ENCODE data around the gene PABPN1. TPM values are rescaled to one million over a fixed set of nuclear protein-coding genes. Genes with fewer than 3 reads are reported as not detected.

Gene PABPN1
- total and polyA plus RNA-seq, 9 of the 15 experiments (the other 6 are each of a cell fraction or from before 2014, with no cell fraction given) = 32.6 to 388 (median 178) TPM

GRCh38 chr14:23352506-23353432 is 31.5 kb downstream of the PABPN1 start, which contains the start of gene SLC22A17:
Gene SLC22A17 (minus strand): TSS chr14:23352887.
- peaks cover 0 to 13% of the 10 kb centered on the region in 2 experiments; a peak in 2 of 5 replicates for H3K4me1 ChIP-seq (replicated peaks in 1 of 2; ENCODE audit: control insufficient read depth in 2 of 2, insufficient read depth in 2 of 2, low read length in 2 of 2)
- no peaks in the 10 kb centered on the region for H3K9me3 ChIP-seq (replicated peaks; ENCODE audit: control insufficient read depth, insufficient read depth, low read depth, low read length)
- no peak within 1 kb of the TSS for H3K4me2 ChIP-seq (ENCODE audit: insufficient read depth, low read length)
- no TSS peak for BruUV-seq (replicated peaks)
- intact Hi-C loops (cut with micrococcal nuclease) = no loop called here
- H3K27ac ChIP-seq (ENCODE audit: extremely low read depth, low read depth, low read length) = no peak within 1 kb of the TSS
- peak within 1 kb of the TSS in 1 of 2 experiments; percentile 45; a peak in 1 of 4 replicates for H3K9ac ChIP-seq (ENCODE audit: insufficient read depth in 1 of 2, low read depth in 2 of 2, low read length in 2 of 2)
- no peaks in the 10 kb centered on the region; the same call in 1 of the 2 replicates for H4K20me1 ChIP-seq (replicated peaks; ENCODE audit: control insufficient read depth, insufficient read depth, low read length)
- H3K9me1 ChIP-seq (ENCODE audit: control insufficient read depth, insufficient read depth, low read length) = no peaks in the 10 kb centered on the region
- H3K79me2 ChIP-seq (ENCODE audit: control insufficient read depth, insufficient read depth, low read length) = no peaks in the 10 kb centered on the region
- no peak within 1 kb of the TSS for H3K4me3 ChIP-seq
- no peak for FAIRE-seq
- H2AFZ ChIP-seq (ENCODE audit: low read depth, low read length) = no peak within 1 kb of the TSS
- H3K27me3 ChIP-seq (ENCODE audit: control insufficient read depth in 2 of 2, insufficient read depth in 2 of 2, low read length in 2 of 2) = peaks cover 17 to 46% of the 10 kb centered on the region in 2 experiments
- ChIA-PET CTCF (ENCODE audit: low intra/inter-chr PET ratio) (interaction anchor here (0.7 kb wide), 1 partner anchor 99 kb away, joined by 4 read pairs; no protein-coding TSS in a partner anchor), POLR2A (interaction anchor here (0.6 kb wide), 1 partner anchor 209 kb away, joined by 3 read pairs; no protein-coding TSS in a partner anchor)
- DNase-seq (ENCODE audit: extremely low read depth in 1 of 4, low spot score in 3 of 4) = peak in 2 of 4 experiments; percentile 26 to 32
- peak; percentile 83 for ATAC-seq
- WGBS (ENCODE audit: insufficient coverage, low coverage, missing lambda C conversion rate) = 3% methylated on average over 7 of the region's 42 CpGs
- no peaks in the 10 kb centered on the region for H3K36me3 ChIP-seq (ENCODE audit: control insufficient read depth, insufficient read depth, low read length)
- in situ Hi-C loops (cut with MboI) = no loop called here
- no peak for TF ChIP-seq HNRNPH1 (optimal IDR thresholded peaks at IDR 0.05; ENCODE audit: low read depth, low read length)
- TF ChIP-seq, protein P1, sequence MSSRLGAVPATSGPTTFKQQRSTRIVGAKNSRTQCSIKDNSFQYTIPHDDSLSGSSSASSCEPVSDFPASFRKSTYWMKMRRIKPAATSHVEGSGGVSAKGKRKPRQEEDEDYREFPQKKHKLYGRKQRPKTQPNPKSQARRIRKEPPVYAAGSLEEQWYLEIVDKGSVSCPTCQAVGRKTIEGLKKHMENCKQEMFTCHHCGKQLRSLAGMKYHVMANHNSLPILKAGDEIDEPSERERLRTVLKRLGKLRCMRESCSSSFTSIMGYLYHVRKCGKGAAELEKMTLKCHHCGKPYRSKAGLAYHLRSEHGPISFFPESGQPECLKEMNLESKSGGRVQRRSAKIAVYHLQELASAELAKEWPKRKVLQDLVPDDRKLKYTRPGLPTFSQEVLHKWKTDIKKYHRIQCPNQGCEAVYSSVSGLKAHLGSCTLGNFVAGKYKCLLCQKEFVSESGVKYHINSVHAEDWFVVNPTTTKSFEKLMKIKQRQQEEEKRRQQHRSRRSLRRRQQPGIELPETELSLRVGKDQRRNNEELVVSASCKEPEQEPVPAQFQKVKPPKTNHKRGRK (tag; IDR thresholded peaks at IDR 0.05) = no peak
- TF ChIP-seq, protein P2, sequence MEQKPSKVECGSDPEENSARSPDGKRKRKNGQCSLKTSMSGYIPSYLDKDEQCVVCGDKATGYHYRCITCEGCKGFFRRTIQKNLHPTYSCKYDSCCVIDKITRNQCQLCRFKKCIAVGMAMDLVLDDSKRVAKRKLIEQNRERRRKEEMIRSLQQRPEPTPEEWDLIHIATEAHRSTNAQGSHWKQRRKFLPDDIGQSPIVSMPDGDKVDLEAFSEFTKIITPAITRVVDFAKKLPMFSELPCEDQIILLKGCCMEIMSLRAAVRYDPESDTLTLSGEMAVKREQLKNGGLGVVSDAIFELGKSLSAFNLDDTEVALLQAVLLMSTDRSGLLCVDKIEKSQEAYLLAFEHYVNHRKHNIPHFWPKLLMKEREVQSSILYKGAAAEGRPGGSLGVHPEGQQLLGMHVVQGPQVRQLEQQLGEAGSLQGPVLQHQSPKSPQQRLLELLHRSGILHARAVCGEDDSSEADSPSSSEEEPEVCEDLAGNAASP (IDR thresholded peaks at IDR 0.05) = no peak
- TF ChIP-seq NFE2 (IDR thresholded peaks at IDR 0.05; ENCODE audit: low read depth) = no peak
- TF ChIP-seq NR3C1 (CRISPR knock-in tag; IDR thresholded peaks at IDR 0.05) = no peak
- TF ChIP-seq, protein P3, sequence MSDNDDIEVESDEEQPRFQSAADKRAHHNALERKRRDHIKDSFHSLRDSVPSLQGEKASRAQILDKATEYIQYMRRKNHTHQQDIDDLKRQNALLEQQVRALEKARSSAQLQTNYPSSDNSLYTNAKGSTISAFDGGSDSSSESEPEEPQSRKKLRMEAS (CRISPR knock-in tag; IDR thresholded peaks at IDR 0.05) = no peak
- peak; percentile 27; the same call in 1 of the 2 replicates for TF ChIP-seq EGR1 (conservative IDR thresholded peaks at IDR 0.05)
- TF ChIP-seq ZNF146 (CRISPR knock-in tag; IDR thresholded peaks at IDR 0.05; ENCODE audit: unreplicated experiment) = no peak
- TF ChIP-seq MED1 (CRISPR knock-in tag; IDR thresholded peaks at IDR 0.05; ENCODE audit: borderline replicate concordance) = no peak
- TF ChIP-seq BRF1 (IDR thresholded peaks at IDR 0.05; ENCODE audit: borderline replicate concordance, extremely low read depth, insufficient read length) = no peak
- no peak for TF ChIP-seq HNRNPLL (IDR thresholded peaks at IDR 0.05; ENCODE audit: low read depth, low read length, poor library complexity, severe bottlenecking)
- TF ChIP-seq NRF1 (conservative IDR thresholded peaks at IDR 0.05 in 1 of 2, IDR thresholded peaks at IDR 0.05 in 1 of 2) = peak in 1 of 2 experiments; percentile 29; a peak in 1 of 4 replicates
- TF ChIP-seq RBM15 (IDR thresholded peaks at IDR 0.05; ENCODE audit: insufficient read depth, low read length) = no peak
- no peak for TF ChIP-seq CCNT2 (IDR thresholded peaks at IDR 0.05; ENCODE audit: borderline replicate concordance, extremely low read depth, insufficient read length, low read depth, low read length)
- TF ChIP-seq SMAD3 (CRISPR knock-in tag; conservative IDR thresholded peaks at IDR 0.05) = no peak
- TF ChIP-seq NCOR1 (IDR thresholded peaks at IDR 0.05) = no peak
- TF ChIP-seq RBM34 (IDR thresholded peaks at IDR 0.05; ENCODE audit: borderline replicate concordance, insufficient read depth, low read length) = no peak
- no peak for TF ChIP-seq ZNF507 (tag; conservative IDR thresholded peaks at IDR 0.05)
- no peak for TF ChIP-seq SPI1 (IDR thresholded peaks at IDR 0.05; ENCODE audit: borderline replicate concordance, low read depth, low read length)

Data from K562 (cell line).